ENCODE measurements around the gene CC2D1A.

DNA sequence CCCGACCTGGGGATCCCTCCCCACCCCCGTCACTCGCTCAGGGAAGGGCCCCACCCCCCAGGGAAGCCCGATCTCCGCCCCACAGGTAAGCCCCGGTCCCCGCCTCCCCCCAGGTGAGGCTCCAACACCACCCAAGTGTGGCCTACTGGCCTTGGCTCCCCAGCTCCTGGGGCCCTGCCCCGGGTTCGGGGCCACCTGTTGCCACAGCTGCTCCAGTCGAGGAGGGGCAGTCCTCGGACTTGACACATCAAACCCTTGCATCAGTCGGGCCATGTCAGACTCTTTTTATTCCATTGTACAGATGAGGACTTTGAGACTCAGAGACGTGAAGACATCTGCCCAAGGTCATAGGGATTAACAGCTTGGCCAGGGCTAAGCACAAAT is 512 bp downstream of the CC2D1A start:
- no peak for TF ChIP-seq POLR2A (IDR thresholded peaks at IDR 0.05)
- TF ChIP-seq, protein P1, sequence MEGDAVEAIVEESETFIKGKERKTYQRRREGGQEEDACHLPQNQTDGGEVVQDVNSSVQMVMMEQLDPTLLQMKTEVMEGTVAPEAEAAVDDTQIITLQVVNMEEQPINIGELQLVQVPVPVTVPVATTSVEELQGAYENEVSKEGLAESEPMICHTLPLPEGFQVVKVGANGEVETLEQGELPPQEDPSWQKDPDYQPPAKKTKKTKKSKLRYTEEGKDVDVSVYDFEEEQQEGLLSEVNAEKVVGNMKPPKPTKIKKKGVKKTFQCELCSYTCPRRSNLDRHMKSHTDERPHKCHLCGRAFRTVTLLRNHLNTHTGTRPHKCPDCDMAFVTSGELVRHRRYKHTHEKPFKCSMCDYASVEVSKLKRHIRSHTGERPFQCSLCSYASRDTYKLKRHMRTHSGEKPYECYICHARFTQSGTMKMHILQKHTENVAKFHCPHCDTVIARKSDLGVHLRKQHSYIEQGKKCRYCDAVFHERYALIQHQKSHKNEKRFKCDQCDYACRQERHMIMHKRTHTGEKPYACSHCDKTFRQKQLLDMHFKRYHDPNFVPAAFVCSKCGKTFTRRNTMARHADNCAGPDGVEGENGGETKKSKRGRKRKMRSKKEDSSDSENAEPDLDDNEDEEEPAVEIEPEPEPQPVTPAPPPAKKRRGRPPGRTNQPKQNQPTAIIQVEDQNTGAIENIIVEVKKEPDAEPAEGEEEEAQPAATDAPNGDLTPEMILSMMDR (IDR thresholded peaks at IDR 0.05): no peak

All from prostate gland (tissue), 2 donors.